A673 (cell line): ENCODE results near the gene LMF1. TPM values are rescaled to one million over a fixed set of nuclear protein-coding genes. Genes with fewer than 3 reads are reported as not detected.

Experiments
- BruUV-seq: library from RNA; stranded (reverse); fragments of 400-500 nt; replicated peaks from 2 replicates; lab custom pipeline; 2021; lab: Mats Ljungman, UMichigan
- CTCF ChIA-PET: fragments of 300-600 bp; sonication (Branson Sonifier 250); formaldehyde crosslinking; loops from one replicate; lab custom pipeline; 2022; ENCODE audit warnings: antibody characterized with exemption; lab: Charles Lee
- POLR2A ChIA-PET: fragments of 300-600 bp; sonication (Branson Sonifier 250); formaldehyde crosslinking; loops from one replicate; lab custom pipeline; 2022; ENCODE audit warnings: antibody characterized with exemption; ENCODE audit not compliant: low non-redundant PET; lab: Charles Lee
- DNase-seq: peaks from one replicate; pipeline ENCODE4 v3.0.0-alpha.2; 2015; ENCODE audit warnings: low spot score
- H3K27ac ChIP-seq: fragments of 200-600 bp; sonication (generic); 2 replicates; pipeline ENCODE4 v1.5.1; 2016; ENCODE audit warnings: mixed run types, low read depth, mild to moderate bottlenecking, mixed read lengths, antibody characterized with exemption, low read length; ENCODE audit not compliant: poor library complexity, severe bottlenecking
- H3K27me3 ChIP-seq: fragments of 200-600 bp; sonication (generic); replicated peaks from 2 replicates; pipeline ENCODE4 v1.6.1; 2017; ENCODE audit warnings: mixed run types, low read depth, mild to moderate bottlenecking, mixed read lengths, antibody characterized with exemption, low read length; ENCODE audit not compliant: insufficient read depth, poor library complexity
- H3K36me3 ChIP-seq: fragments of 200-600 bp; sonication (generic); 2 replicates; pipeline ENCODE4 v1.6.1; 2016; ENCODE audit warnings: mixed run types, mild to moderate bottlenecking, mixed read lengths, antibody characterized with exemption, low read length; ENCODE audit not compliant: insufficient read depth, poor library complexity, severe bottlenecking
- H3K4me1 ChIP-seq: fragments of 200-600 bp; sonication (generic); 2 replicates; pipeline ENCODE4 v1.6.1; 2017; ENCODE audit warnings: mixed run types, mild to moderate bottlenecking, mixed read lengths, antibody characterized with exemption, low read length; ENCODE audit not compliant: insufficient read depth, poor library complexity, severe bottlenecking
- H3K4me3 ChIP-seq: fragments of 200-600 bp; sonication (generic); 2 replicates; pipeline ENCODE4 v1.5.1; 2016; ENCODE audit warnings: low read depth, mixed run types, mild to moderate bottlenecking, mixed read lengths, low read length; ENCODE audit not compliant: poor library complexity, severe bottlenecking
- H3K9me3 ChIP-seq: fragments of 200-600 bp; sonication (generic); 2 replicates; pipeline ENCODE4 v1.6.1; 2016; ENCODE audit warnings: mixed run types, low read depth, mild to moderate bottlenecking, mixed read lengths, antibody characterized with exemption, low read length; ENCODE audit not compliant: poor library complexity, severe bottlenecking
- CTCF ChIP-seq: fragments of 300-800, 200-600 bp; sonication (generic); conservative IDR thresholded peaks from 2 replicates; pipeline ENCODE4 v1.5.1; 2017; ENCODE audit warnings: low read depth, mild to moderate bottlenecking, antibody characterized with exemption, low read length, moderate library complexity, mixed read lengths
- EZH2 ChIP-seq: fragments of 200-600 bp; sonication (generic); IDR thresholded peaks from 2 replicates; pipeline ENCODE4 v1.6.1; 2017; ENCODE audit warnings: borderline replicate concordance, low read depth, mild to moderate bottlenecking, mixed read lengths, antibody characterized with exemption, low read length; ENCODE audit not compliant: poor library complexity, severe bottlenecking
- intact Hi-C: fragments of 100-400 bp; cut with micrococcal nuclease; formaldehyde crosslinking; loops from one replicate; pipeline ENCODE4 v1.10.0; 2022; ENCODE audit not compliant: unreplicated experiment
- total RNA-seq: library from RNA; stranded (reverse); gene quantifications from 2 replicates; pipeline ENCODE4 v1.2.3, GENCODE V29; 2021

The LMF1 gene
- total RNA-seq, 1 experiment from 2014 or later, result 21.0 TPM

- no peaks in the 10 kb centered on the region for H3K27me3 ChIP-seq
- no peak for DNase-seq
- H3K4me3 ChIP-seq, result no peak overlapping the region
- no TSS peak for BruUV-seq
- no peak overlapping the region for H3K27ac ChIP-seq
- peaks cover 6% of the 10 kb centered on the region for H3K36me3 ChIP-seq
- TF ChIP-seq CTCF (no peak), EZH2 (no peak)
- no peaks in the 10 kb centered on the region for H3K4me1 ChIP-seq
- intact Hi-C loops, result no loop called here
- POLR2A ChIA-PET, result no interaction called here
- CTCF ChIA-PET, result no interaction called here
- H3K9me3 ChIP-seq, result no peaks in the 10 kb centered on the region
These were observed 36.6 kb downstream of the LMF1 start for GRCh38 chr16:934178-934577.

GRCh38 chr16:933581-933980 lies 37.2 kb downstream of the LMF1 start:
- Histone ChIP-seq H3K9me3 (no peaks in the 10 kb centered on the region), H3K27me3 (no peaks in the 10 kb centered on the region), H3K36me3 (peaks cover 6% of the 10 kb centered on the region), H3K4me1 (no peaks in the 10 kb centered on the region), H3K27ac (no peak overlapping the region), H3K4me3 (no peak overlapping the region)
- no peak for DNase-seq
- POLR2A ChIA-PET, result no interaction called here
- no peak for TF ChIP-seq CTCF
- TF ChIP-seq EZH2, result no peak
- intact Hi-C loops, result no loop called here
- no TSS peak for BruUV-seq
- CTCF ChIA-PET, result no interaction called here

GRCh38 chr16:932831-933330 lies 37.9 kb downstream of the LMF1 start:
- Histone ChIP-seq H3K27ac (no peak overlapping the region), H3K9me3 (no peaks in the 10 kb centered on the region), H3K4me3 (no peak overlapping the region), H3K36me3 (peaks cover 6% of the 10 kb centered on the region), H3K27me3 (no peaks in the 10 kb centered on the region), H3K4me1 (no peaks in the 10 kb centered on the region)
- BruUV-seq, result no TSS peak
- ChIA-PET POLR2A (no interaction called here), CTCF (no interaction called here)
- TF ChIP-seq EZH2 (no peak), CTCF (no peak)
- no peak for DNase-seq
- intact Hi-C loops, result no loop called here
